Measurements from ENCODE around the gene CD24. TPM values are rescaled to one million over a fixed set of nuclear protein-coding genes. Genes with fewer than 3 reads are reported as not detected.

CD24 gene
- total RNA-seq (2022; extraction: Qiagen RNA extraction; ENCODE audit: low read depth): 180 to 282 TPM (median 255 TPM) in 5 replicates

GRCh38 chr6:106974336-106974998 lies at the start of gene CD24:
Gene CD24, minus strand, starts transcription at chr6:106974729. Its CDS starts 83 bp downstream, at chr6:106974646.

Other genes starting within 250 kb of the CD24 start
- 8.6 to 11.0 TPM (median 9.4 TPM) in 5 replicates for gene MTRES1, start 53.5 kb upstream of the CD24 start, total RNA-seq (2022; extraction: Qiagen RNA extraction; ENCODE audit: low read depth)
- gene BEND3, start 140.8 kb upstream of the CD24 start, total RNA-seq (2022; extraction: Qiagen RNA extraction; ENCODE audit: low read depth): 3.3 to 4.1 TPM (median 3.8 TPM) in 5 replicates

Data from A549 treated with RU486 at 1 μM for 4 hours (cell line).